A549 treated with Mapracorat at 1 μM for 4 hours (cell line): ENCODE measurements around the gene H3-3A. TPM values are rescaled to one million over a fixed set of nuclear protein-coding genes. Genes with fewer than 3 reads are reported as not detected.

Source experiments
- total RNA-seq: library from RNA; stranded (reverse); fragments of 200-300 nt; extraction: Qiagen RNA extraction; gene quantifications from 5 replicates; pipeline ENCODE4 v1.2.3, GENCODE V29; 2022

Gene H3-3A
- total RNA-seq, result 389 to 432 TPM (median 410 TPM) in 5 replicates

GRCh38 chr1:226062558-226063223, at the start of gene H3-3A:
Gene H3-3A, plus strand, starts transcription at chr1:226062716. Its CDS starts 1,636 bp downstream, at chr1:226064352.

Other genes with a start within 250 kb of the H3-3A start
- 3.8 to 8.1 TPM (median 6.3 TPM) in 5 replicates for gene TMEM63A, start 180.3 kb upstream of the H3-3A start, total RNA-seq
- 0.43 to 1.4 TPM (median 1.1 TPM) in 5 replicates for gene LEFTY1, start 173.6 kb upstream of the H3-3A start, total RNA-seq
- gene PYCR2, start 138.5 kb upstream of the H3-3A start, total RNA-seq, result 44.3 to 57.3 TPM (median 54.9 TPM) in 5 replicates
- 0.08 to 0.49 TPM in 2 of 5 replicates, not detected in the others for gene LEFTY2, start 121.5 kb upstream of the H3-3A start, total RNA-seq
- 7.3 to 8.7 TPM (median 8.0 TPM) in 5 replicates for gene SDE2, start 63.4 kb upstream of the H3-3A start, total RNA-seq
- gene ACBD3, start 124.0 kb downstream of the H3-3A start, total RNA-seq, result 22.7 to 27.2 TPM (median 25.1 TPM) in 5 replicates
- 0.23 TPM in 1 of 5 replicates, not detected in the others for gene MIXL1, start 160.9 kb downstream of the H3-3A start, total RNA-seq
- 6.0 to 7.8 TPM (median 7.5 TPM) in 5 replicates for gene LIN9, start 246.4 kb downstream of the H3-3A start, total RNA-seq